ENCODE measurements around the gene BSPRY.

BSPRY gene

GRCh38 chr9:113387560-113388230 is 38.4 kb downstream of the BSPRY start:
- no peak for TF ChIP-seq CTCF (IDR thresholded peaks at IDR 0.05)

GRCh38 chr9:113388833-113389232 is 39.5 kb downstream of the BSPRY start:
- TF ChIP-seq CTCF (IDR thresholded peaks at IDR 0.05): no peak

- no peak for TF ChIP-seq CTCF (IDR thresholded peaks at IDR 0.05)
Observed at GRCh38 chr9:113389451-113389850, 40.1 kb downstream of the BSPRY start.

- no peak for TF ChIP-seq CTCF (IDR thresholded peaks at IDR 0.05)
Observed at GRCh38 chr9:113390192-113390960, 41.0 kb downstream of the BSPRY start.

- TF ChIP-seq CTCF (IDR thresholded peaks at IDR 0.05): no peak
Observed at GRCh38 chr9:113391917-113392316, 42.6 kb downstream of the BSPRY start.

GRCh38 chr9:113393281-113393680 is 43.9 kb downstream of the BSPRY start:
- TF ChIP-seq CTCF (IDR thresholded peaks at IDR 0.05): no peak

GRCh38 chr9:113395000-113395861 is 45.9 kb downstream of the BSPRY start:
- no peak for TF ChIP-seq CTCF (IDR thresholded peaks at IDR 0.05)
